ENCODE data around the gene PIK3R4.

The PIK3R4 gene

GRCh38 chr3:130640027-130640426, 106.6 kb downstream of the PIK3R4 start:
- DNase-seq (ENCODE audit: low spot score): no peak

- no peak for DNase-seq (ENCODE audit: low spot score)
These were observed 110.0 kb downstream of the PIK3R4 start for GRCh38 chr3:130636480-130637234.

- no peak for DNase-seq (ENCODE audit: low spot score)
These were observed 110.7 kb downstream of the PIK3R4 start for GRCh38 chr3:130635978-130636377.

- no peak for DNase-seq (ENCODE audit: low spot score)
These were observed 111.3 kb downstream of the PIK3R4 start for GRCh38 chr3:130635285-130635684.
